Measurements from ENCODE around the gene IGLL5.
"Not testable (repeated sequence)": the region's sequence is repeated elsewhere in the genome, so short reads cannot be mapped to it uniquely, and the experiment has no call there.

The IGLL5 gene

DNA sequence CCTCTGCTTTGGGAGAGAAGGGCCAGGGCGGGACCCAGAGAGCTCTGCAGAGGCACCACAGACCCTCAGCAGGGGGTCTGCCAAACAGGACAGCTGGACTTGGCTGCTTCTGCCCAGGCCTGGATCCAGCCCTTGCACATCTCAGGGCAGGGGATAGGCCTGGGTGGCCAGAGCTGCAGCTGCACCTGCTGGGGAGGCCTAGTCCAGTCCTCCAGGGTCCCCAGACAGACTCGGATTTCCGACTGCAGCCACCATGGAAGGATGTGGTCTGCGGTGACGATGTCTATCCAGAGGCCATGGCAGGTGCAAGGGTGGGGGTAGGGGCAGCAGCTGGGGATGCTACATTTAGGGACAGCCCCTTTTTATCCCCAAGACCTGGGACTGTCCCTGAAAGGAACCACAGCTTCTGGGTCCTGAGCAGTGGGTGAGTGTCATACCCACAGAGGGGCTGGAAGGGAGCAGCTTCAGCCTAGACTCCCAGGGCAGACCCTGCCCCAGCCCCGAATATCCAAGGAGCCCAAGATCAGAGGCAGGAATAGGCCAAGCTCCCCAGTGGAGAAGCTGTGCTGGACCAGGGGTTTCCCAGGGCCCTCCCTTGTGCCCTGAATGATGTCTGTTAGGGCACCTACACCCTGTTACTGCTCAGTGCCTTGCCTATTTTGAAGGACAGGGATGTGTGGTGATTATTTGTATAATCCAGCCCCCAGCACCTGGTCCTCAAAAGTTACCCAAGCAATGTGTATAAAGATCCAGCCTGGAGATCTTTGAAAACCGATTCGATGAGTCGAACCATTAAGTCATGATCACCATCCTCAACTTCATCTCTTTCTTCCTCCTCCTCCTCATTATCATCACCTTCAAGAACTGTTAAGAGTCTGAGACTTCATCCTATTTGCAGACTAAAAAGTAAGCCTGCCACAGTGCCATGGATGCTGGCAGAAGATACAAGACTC, 2.5 kb upstream of the IGLL5 start:
- DNase-seq, result no peak

DNA sequence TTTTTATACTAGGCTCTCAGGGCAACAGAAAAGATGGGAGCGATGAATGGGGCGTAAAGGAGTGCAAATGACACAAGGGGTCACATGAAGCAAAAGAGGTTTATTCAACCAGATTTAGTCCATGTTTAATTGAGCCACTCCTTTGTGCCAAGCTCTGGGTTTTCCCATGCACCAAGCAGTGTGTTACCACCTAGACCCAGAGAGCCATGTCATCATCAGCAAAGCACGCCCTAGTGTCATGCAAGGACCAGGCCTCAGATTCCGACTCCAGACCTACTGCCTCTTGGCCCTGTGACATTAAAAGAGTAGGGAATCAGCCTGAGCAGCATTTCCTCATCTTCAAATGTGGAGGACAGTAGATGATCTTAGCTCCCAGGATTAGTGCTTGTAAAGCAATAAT, 1.1 kb upstream of the IGLL5 start:
- DNase-seq, result no peak

DNA sequence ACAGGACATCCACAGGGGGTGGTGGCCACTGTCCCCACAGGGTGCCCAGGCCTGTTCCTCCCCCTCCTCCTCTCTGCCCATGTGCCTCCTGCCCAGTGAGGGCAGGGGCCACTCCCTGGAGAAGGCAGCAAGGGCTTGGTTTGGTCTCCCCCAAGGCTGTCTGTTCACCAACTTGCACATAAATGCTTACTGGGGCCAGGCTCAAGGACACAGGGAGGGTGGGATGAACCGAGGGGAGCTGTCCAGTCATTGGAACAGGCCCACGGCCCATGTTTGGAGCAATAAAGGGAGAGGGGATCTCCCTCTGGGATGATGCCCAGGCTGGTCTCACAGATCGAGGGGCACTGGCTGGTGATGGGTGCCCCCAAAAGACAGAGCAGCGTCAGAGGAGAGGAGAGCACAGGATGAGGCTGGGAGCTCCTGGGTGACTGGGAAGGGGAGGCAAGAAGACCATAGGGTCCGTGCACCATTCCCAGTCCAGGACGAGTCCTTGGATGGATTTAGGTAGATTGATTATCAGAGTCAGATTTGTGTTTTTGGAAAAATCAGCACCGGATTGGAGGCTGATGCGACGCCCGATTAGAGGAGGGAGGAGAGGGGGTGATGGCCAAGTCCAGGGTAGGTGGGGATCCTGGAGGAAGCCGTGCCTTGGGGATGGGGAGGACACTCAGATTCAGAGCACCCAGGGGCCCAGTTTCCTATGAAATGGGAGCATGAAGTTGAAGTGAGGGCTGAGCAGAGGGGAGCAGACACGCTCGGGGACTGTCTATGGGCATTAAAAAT, 1.1 kb downstream of the IGLL5 start:
- no peak for DNase-seq

DNA sequence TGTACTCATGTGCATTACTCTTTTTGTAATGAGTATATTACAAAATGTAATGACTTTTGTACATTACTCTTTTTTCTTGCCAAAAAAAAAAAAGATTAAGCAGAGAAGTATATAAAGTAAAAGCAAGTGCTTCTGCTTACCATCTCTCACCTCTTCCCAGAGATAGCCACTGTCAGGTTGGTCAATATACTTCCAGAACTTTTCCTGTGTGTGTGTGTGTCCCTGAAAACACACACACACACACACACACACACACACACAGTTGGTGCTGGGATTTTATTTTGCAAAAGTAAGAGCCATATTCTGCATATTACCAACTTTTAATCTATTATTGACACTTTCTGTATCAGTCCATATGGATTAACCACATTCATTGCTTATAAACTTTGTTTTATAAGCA, 2.5 kb downstream of the IGLL5 start:
- no peak for DNase-seq

DNA sequence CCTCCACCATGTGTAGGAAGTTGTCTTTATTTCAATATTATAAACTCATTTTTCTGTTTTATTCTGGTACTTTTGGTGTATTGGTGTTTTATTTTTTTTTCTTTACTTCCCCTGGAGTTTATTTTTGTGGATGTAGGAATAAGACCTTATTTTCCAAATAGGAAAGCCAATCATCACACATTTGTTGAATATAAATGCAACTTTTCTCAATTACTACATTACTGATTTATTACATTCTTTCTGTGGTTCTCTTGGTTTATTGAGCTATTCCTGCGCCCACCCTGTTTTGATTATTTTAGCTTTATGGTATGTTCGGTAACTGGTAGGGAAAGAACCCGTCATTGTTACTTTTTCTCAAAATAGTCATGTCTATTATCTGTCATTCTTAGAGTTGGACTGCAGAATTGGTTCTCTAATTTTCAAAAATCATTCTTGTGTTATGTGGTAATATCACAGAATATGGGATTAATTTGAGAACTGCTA, 3.6 kb downstream of the IGLL5 start:
- DNase-seq, result no peak

DNA sequence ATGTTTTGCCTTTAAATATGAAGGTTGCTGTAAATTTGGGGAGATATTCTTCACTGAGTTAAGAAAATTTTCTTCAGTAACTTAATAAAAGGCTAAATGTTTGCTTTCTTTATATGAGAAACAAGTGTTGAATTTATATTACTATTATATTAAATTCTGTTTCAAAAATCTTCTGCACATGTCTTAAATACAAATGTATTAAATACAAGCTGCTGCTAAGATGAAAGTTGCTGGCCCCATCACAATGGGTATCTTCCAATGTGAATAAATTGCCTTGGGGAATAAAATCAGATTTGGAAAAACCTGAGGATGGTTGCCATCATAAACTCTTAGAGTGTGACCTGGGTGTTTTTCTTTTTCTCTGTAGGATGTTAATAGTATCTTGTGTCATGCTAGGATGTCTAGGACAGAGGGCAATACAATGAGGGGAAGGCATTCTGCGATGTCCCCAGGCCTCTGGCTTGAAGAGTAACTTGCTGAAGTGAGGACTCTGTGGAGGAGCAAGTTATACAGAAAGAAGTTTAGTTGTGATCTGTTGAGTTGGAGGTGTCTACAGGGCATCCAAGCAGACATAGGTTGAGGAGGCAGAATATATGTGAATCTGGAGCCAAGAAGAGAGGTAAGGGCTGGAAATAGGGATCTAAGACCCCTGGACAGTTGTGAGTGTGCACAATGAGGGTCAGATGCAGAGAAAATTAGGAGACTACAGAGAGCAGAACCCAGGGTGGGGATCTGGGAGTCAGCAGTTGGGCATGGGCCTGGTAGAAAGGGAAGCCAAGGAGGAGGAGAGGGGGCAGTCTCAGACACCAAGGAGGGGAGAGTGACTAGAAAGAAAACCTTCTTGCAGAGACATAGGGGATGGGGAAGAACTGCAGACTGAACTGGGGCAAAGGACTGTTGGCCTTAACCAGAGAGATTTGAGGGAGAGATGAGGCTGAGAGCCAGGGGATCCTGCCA, 4.8 kb downstream of the IGLL5 start:
- DNase-seq, result no peak

DNA sequence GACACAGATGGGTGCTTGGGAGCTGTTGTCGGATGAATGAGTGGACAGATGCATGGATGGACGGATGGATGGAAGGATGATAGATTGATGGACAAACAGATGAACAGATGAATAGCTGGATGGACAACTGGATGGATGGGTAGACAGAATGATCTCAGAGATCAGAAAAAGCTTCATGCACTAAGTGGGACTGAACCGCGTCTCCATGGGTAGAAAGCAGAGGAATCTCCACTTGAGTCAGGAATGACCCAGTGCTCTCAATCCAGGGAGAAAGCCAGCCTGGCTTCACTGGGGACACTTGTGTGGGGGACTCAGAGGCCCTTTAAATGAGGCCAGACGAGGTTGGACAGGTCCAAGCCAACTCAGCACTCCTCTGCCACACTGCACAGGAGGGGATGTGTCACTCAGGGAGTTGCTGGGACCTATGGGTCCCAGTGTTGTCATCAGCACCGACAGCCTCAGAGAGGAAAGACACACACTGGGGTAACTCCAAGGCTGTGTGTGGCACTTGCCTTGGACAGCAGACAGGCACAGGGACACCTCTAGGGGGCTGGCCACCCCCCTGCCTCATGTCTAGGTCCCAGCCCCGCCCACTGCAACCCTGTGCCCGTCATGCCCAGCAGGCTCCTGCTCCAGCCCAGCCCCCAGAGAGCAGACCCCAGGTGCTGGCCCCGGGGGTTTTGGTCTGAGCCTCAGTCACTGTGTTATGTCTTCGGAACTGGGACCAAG, 5.6 kb downstream of the IGLL5 start:
- peak; percentile 6 for DNase-seq

DNA sequence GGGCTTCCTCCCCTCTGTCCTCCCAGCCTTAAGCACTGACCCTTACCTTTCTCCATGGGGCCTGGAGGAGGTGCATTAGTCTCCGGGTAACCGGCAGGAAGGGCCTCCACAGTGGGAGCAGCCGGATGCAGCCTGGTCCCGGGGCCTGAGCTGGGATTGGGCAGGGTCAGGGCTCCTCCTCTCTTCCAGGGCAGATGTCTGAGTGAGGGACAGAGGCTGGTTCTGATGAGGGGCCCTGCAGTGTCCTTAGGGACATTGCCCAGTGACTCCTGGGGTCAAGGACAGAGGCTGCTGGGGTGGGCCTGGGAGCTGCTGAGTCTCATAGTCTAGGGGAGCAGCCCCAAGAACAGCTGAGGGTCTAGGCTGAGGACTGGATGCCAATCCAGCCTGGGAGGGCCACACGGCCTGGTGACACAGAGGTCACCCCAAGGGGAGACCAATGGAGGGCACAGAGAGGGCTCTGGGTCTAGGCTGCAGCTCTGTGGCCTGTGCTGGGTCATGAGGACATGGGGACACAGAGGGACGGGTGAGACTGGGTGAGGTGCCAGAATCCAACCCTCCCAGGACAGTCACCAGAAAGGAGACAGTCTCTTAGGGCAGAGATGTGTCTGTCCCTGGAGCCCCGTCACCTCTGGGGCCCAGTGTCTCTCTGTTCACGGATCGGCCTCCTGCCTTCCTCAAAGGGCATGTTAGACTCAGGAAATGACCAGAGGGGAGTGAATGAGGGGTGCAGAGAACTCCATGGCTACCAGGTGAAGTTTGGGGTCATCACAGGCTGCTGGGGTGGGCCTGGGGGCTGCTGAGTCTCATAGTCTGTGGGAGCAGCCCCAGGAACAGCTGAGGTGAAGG, 6.5 kb downstream of the IGLL5 start:
- DNase-seq, result peak; percentile 5

DNA sequence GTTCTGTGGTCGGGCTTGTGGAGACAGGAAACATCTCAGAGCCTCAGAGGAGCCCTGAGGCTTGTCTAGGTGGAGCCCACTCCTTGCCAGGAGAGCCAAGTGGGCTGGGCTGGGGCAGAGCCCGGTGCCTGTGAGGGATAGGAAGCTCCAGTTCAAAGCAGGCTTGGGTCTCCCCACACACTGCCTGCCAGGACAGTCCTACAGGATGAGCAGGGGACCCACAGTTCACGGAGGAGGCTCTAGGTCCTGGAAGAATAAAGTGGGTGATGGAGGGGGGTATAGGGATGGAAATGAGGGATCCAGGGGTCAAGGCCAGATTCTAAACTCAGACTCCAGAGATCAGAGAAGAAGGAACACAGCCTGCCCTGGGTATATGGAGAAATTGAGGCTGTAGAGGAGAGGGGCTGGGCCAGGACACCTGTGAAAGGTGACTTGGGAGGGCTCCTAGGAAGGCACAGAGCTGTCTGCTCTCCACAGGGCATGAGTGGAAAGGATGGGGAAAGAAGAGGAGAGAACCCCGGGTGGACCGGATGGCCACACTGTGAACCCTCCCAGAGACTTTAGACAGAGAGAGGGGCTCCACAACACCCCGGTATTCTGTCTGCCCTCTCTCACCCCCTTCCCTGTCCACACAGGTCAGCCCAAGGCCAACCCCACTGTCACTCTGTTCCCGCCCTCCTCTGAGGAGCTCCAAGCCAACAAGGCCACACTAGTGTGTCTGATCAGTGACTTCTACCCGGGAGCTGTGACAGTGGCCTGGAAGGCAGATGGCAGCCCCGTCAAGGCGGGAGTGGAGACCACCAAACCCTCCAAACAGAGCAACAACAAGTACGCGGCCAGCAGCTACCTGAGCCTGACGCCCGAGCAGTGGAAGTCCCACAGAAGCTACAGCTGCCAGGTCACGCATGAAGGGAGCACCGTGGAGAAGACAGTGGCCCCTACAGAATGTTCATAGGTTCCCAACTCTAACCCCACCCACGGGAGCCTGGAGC, 7.4 kb downstream of the IGLL5 start:
- DNase-seq, result peak; percentile 5

DNA sequence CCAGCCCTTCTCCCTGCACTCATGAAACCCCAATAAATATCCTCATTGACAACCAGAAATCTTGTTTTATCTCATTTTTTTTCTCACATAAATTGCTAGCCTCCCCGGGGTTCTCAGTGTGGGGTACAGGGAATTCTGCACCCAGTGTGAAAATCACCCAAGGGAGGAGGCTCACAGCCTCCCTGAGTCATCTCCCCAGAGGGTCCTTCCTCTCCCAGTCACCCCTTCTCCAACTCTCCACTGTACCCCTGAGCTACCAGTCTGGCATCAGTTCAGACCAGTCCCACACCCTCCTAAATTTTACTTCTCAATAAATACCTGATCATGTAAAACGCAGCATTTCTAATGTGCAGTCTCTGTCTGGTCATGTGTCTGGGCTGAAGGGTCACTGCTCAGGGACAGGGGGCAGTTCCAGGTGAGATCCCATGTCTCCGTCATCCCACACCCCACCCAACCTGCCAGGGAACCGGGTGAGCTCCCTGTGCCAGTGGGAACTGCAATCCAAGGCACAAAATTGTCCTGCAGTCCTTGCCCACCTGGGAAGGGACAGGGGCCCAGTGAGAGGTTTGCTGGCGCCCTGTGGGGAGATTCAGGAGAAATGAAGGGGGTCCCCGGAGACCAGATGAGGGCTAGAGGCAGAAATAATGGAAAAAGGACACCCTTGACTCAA, 8.3 kb downstream of the IGLL5 start:
- peak; percentile 6 for DNase-seq

DNA sequence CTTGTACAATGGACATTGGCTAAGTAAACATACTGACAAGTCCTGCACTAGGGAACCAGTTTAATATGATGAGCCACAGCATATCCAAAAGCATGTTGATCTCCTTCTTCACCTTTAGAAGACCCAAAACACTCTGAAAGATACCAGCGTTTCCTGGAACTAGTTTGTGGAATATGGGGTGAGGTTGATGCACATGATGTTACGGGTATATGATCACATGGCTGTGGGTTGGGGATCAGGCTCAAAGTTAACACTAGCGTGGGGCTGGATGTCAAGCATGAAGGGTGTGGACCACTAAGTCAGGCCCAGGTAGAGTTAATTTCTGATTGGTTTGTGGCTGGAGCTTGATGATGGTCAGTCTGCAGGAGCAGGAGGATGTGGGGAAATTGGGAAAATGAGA, 9.0 kb downstream of the IGLL5 start:
- DNase-seq, result no peak

DNA sequence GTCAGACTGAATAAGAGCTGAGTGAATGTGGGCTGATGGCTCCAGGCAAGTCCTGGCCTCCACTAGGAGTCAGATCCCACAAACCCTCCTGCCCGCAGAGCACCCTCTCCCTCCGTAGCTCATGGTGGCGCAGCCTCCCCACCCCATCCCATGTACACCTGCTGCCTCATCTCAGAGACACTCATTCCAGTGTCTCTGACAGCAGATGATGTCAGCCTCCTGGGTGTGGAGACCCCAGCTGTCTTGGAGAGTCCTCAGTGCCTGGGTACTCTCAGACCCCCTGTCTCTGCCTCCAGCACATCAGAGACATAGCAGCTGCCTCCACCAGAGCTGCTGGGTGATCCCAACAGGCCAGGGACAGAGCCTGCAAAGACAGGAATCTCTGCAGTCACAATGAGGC, 9.5 kb downstream of the IGLL5 start:
- DNase-seq, result peak; percentile 5

DNA sequence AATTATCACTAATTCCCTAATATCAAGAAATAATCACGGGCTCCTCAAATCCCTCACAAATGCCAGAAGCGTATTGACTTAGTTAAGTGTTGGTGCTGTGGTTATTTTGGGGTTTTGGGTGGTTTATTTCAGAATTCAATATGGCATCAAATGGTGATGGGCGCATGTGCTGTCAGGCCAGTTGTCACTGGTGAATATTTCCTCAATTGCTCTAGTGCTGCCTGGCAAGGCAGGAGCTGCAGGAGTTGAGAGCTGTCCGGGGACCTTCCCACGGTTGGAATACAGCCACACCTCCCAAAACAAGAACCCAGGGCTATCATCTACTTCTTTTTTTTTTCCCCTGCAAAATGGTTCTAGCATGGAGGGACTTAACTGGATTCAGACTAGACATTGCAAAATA, 10.3 kb downstream of the IGLL5 start:
- DNase-seq, result no peak

DNA sequence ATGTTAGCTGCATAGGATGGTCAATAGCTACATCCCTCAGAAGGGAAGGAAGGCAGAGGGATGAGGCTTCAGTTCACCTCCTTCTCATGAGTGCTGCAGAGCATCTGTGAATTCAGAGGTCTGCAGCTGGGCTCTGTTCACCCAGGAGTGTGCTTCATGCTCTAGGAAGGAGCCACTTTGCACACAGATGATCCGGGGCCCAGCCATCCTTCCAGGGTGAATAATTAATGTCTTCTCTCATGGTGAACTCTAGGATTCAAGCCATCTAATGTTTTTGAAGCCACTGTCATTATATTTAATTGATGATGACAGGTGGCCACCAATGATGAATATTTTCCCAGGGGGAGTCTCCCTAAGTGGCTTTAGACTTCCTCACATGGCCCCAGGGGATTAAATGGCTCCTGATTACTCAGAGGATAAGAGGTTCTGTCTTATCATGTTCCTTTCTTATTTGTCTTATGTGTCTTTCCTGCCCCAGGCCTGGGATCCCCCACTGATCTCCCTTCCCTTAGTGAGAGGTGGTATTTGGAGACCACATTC, 10.9 kb downstream of the IGLL5 start:
- DNase-seq, result peak; percentile 2

DNA sequence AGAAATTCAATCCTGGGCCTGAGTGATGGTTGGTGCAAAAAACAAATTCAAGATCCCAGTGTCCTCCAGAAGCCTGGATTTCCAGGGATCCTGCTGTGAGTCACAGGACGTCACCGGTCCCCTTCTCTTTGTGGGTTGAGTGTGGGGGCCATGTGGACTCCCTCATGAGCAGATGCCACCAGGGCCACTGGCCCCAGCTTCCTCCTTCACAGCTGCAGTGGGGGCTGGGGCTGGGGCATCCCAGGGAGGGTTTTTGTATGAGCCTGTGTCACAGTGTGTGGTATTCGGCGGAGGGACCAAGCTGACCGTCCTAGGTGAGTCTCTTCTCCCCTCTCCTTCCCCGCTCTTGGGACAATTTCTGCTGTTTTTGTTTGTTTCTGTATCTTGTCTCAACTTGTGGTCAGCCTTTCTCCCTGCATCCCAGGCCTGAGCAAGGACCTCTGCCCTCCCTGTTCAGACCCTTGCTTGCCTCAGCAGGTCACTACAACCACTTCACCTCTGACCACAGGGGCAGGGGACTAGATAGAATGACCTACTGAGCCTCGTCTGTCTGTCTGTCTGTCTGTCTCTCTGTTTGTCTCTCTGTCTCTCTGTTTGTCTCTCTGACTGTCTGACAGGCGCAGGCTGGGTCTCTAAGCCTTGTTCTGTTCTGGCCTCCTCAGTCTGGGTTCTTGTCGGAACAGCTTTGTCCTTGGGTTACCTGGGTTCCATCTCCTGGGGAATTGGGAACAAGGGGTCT, 11.9 kb downstream of the IGLL5 start:
- DNase-seq, result not testable (repeated sequence)

DNA sequence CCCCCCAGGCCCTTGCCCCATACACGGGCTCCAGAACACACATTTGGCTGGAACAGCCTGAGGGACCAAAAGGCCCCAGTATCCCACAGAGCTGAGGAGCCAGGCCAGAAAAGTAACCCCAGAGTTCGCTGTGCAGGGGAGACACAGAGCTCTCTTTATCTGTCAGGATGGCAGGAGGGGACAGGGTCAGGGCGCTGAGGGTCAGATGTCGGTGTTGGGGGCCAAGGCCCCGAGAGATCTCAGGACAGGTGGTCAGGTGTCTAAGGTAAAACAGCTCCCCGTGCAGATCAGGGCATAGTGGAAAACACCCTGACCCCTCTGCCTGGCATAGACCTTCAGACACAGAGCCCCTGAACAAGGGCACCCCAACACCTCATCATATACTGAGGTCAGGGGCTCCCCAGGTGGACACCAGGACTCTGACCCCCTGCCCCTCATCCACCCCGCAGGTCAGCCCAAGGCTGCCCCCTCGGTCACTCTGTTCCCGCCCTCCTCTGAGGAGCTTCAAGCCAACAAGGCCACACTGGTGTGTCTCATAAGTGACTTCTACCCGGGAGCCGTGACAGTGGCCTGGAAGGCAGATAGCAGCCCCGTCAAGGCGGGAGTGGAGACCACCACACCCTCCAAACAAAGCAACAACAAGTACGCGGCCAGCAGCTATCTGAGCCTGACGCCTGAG, 13.1 kb downstream of the IGLL5 start:
- not testable (repeated sequence) for DNase-seq

DNA sequence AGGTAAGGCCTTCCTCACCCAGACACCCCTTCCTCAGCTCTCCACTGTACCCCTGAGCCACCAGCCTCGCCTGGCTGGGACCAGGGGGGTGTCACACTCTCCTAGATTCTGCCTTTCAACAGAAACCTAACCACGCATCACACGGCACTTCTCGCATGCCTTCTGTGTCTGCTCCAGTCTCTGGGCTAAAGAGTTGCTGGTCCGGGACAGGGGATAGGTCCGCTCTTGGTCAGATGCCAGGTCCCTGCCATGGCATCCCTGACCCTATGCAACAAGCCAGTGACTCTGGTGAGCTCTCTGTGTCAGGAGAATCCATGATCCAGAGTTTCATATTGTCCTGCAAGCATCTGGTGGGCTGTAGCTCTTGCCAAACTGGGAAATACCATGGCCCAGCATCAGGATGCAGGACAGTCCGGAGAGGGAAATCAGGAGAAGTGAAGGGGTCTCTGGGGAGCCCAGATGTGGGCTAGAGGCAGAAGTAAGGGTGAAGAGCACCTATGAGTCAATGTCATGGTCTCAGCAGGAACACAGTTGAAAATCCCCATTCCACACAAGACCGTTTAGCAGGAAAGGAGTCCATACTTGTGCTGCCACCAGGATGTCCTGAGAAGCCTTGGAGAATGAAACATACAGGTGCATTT, 14.1 kb downstream of the IGLL5 start:
- DNase-seq, result no peak
